Mammary epithelial cell (primary cell): ENCODE measurements around the gene DLX6.

Experiments
- CTCF ChIP-seq, 2 donors: IDR thresholded peaks in 1 of 2; conservative IDR thresholded peaks in 1 of 2; 2 replicates each; pipeline ENCODE4 v1.5.1; 2011 to 2012; ENCODE audit warnings: inconsistent platforms in 2 of 2, low read length in 2 of 2, mild to moderate bottlenecking in 2 of 2, control low read depth in 1 of 2, low read depth in 1 of 2; ENCODE audit not compliant: insufficient read depth in 1 of 2; ENCODE audit errors: extremely low read depth in 1 of 2
- EZH2 ChIP-seq: IDR thresholded peaks from 2 replicates; pipeline ENCODE4 v1.6.1; 2012; ENCODE audit warnings: low read length, inconsistent platforms, borderline replicate concordance

DNA sequence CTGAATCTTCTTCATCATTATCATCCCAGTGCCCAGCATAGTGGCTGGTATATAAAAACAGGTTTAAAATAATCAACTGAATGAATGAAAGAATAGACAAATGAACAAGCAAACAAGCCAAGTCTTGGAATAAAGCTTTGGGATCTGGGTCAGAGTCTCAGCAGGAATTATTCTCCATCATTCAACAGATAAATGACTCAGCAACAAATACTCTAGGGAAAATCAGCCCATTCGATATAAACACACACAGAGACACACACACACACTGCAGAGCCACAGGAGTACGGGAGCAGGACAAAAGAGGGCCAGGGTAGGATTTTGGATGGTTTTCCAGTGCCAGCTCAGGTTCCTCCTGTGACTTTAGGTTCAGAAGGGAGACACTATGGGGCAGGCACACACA is 29.2 kb upstream of the DLX6 start:
- TF ChIP-seq CTCF (conservative IDR thresholded peaks at IDR 0.05 in 1 of 2, IDR thresholded peaks at IDR 0.05 in 1 of 2; ENCODE audit: extremely low read depth in 1 of 2, insufficient read depth in 1 of 2, low read depth in 1 of 2, low read length in 2 of 2) = no peak
- no peak for TF ChIP-seq EZH2
